H1 (cell line): ENCODE data around the gene BRAP. TPM values are rescaled to one million over a fixed set of nuclear protein-coding genes. Genes with fewer than 3 reads are reported as not detected.

Experiments used
- CTCF ChIA-PET: fragments of 300-600 bp; sonication (Branson Sonifier 250); formaldehyde crosslinking; loops from one replicate; lab custom pipeline; 2021; ENCODE audit not compliant: partially characterized antibody; lab: Charles Lee
- POLR2A ChIA-PET: fragments of 300-600 bp; sonication (Branson Sonifier 250); formaldehyde crosslinking; loops from one replicate; lab custom pipeline; 2021; ENCODE audit warnings: inconsistent platforms; ENCODE audit not compliant: partially characterized antibody; lab: Charles Lee
- DNase-seq, 2 experiments: peaks; one replicate each; pipeline versions ENCODE4 v3.0.0 to v3.0.0-alpha.2; 2010 to 2022; ENCODE audit warnings: low spot score in 2 of 2, low read depth in 1 of 2, mixed read lengths in 1 of 2
- FAIRE-seq: peaks from 2 replicates; lab custom pipeline; 2011; peaks lifted over from hg19 to GRCh38; lab: Jason Lieb, UNC
- H2AFZ ChIP-seq: 2 replicates; pipeline ENCODE4 v1.8.1; 2012; ENCODE audit warnings: low read length, inconsistent platforms
- H2AK5ac ChIP-seq: 2 replicates; pipeline ENCODE4 v1.6.1; 2013; ENCODE audit warnings: low read depth, low read length
- H2BK120ac ChIP-seq: replicated peaks from 2 replicates; pipeline ENCODE3; 2013; ENCODE audit warnings: low read depth, low read length, inconsistent platforms
- H2BK12ac ChIP-seq: 2 replicates; pipeline ENCODE4 v1.6.1; 2013; ENCODE audit warnings: low read depth, low read length
- H2BK15ac ChIP-seq: 2 replicates; pipeline ENCODE4 v1.6.1; 2013; ENCODE audit warnings: low read length
- H2BK20ac ChIP-seq: 2 replicates; pipeline ENCODE4 v1.6.1; 2013; ENCODE audit warnings: low read length
- H2BK5ac ChIP-seq: 2 replicates; pipeline ENCODE4 v1.6.1; 2013; ENCODE audit warnings: low read depth, low read length
- H3K14ac ChIP-seq: 2 replicates; pipeline ENCODE4 v1.6.1; 2013; ENCODE audit warnings: inconsistent platforms; ENCODE audit not compliant: insufficient read length
- H3K18ac ChIP-seq: 2 replicates; pipeline ENCODE4 v1.6.1; 2013; ENCODE audit warnings: low read length; ENCODE audit errors: extremely low read depth
- H3K23ac ChIP-seq: 2 replicates; pipeline ENCODE4 v1.6.1; 2013; ENCODE audit warnings: inconsistent platforms; ENCODE audit not compliant: insufficient read length
- H3K23me2 ChIP-seq: 2 replicates; pipeline ENCODE4 v1.6.1; 2013; ENCODE audit warnings: low read depth, low read length
- H3K27ac ChIP-seq: 2 replicates; pipeline ENCODE4 v1.6.1; 2011; ENCODE audit warnings: low read depth, low read length, inconsistent platforms
- H3K27me3 ChIP-seq, 4 experiments: replicated peaks in 1 of 4; 1 replicate in 1 of 4; 2 replicates in 3 of 4; pipeline versions ENCODE4 v1.6.1 to v1.8.1; 2011 to 2013; ENCODE audit warnings: low read length in 3 of 4, mild to moderate bottlenecking in 3 of 4, inconsistent platforms in 2 of 4, mixed read lengths in 2 of 4, moderate library complexity in 1 of 4; ENCODE audit not compliant: control insufficient read depth in 3 of 4, insufficient read depth in 3 of 4; ENCODE audit errors: extremely low read depth in 1 of 4
- H3K36me3 ChIP-seq, 4 experiments: 2 replicates each; pipeline versions ENCODE4 v1.6.1 to v1.8.1; 2011 to 2013; ENCODE audit warnings: mild to moderate bottlenecking in 4 of 4, low read length in 3 of 4, moderate library complexity in 2 of 4, control low read depth in 1 of 4, inconsistent platforms in 1 of 4; ENCODE audit not compliant: insufficient read depth in 4 of 4, control insufficient read depth in 2 of 4
- H3K4ac ChIP-seq: replicated peaks from 2 replicates; pipeline ENCODE3; 2013; ENCODE audit warnings: low read length, low read depth, mixed read lengths, inconsistent platforms; ENCODE audit not compliant: insufficient read length
- H3K4me1 ChIP-seq, 4 experiments: replicated peaks in 1 of 4; 1 replicate in 1 of 4; 2 replicates in 3 of 4; pipeline versions ENCODE4 v1.6.1 to v1.8.1; 2011 to 2013; ENCODE audit warnings: low read length in 3 of 4, inconsistent platforms in 2 of 4, mixed read lengths in 1 of 4; ENCODE audit not compliant: insufficient read depth in 4 of 4, control insufficient read depth in 3 of 4
- H3K4me2 ChIP-seq, 2 experiments: 2 replicates each; pipeline versions ENCODE4 v1.6.1 to v1.8.1; 2011 to 2013; ENCODE audit warnings: low read depth in 2 of 2, low read length in 2 of 2, control low read depth in 1 of 2, inconsistent platforms in 1 of 2, mild to moderate bottlenecking in 1 of 2; ENCODE audit not compliant: insufficient read depth in 1 of 2
- H3K4me3 ChIP-seq, 4 experiments: fragments of 200-600, 300-600 bp in 1 of 4; sonication (generic), shearing (Covaris generic), sonication (Bioruptor Twin) in 1 of 4; 2 replicates each; pipeline versions ENCODE4 v1.5.1 to v1.8.1; 2011 to 2016; ENCODE audit warnings: low read length in 4 of 4, low read depth in 3 of 4, control low read depth in 2 of 4, inconsistent platforms in 2 of 4, mild to moderate bottlenecking in 2 of 4, mixed read lengths in 1 of 4, moderate library complexity in 1 of 4; ENCODE audit not compliant: insufficient read depth in 2 of 4; ENCODE audit errors: extremely low read depth in 1 of 4
- H3K56ac ChIP-seq: replicated peaks from 2 replicates; pipeline ENCODE3; 2013; ENCODE audit warnings: low read depth, mild to moderate bottlenecking, mixed read lengths, low read length, inconsistent platforms; ENCODE audit not compliant: insufficient read length
- H3K79me1 ChIP-seq: 2 replicates; pipeline ENCODE4 v1.6.1; 2013; ENCODE audit warnings: low read depth, low read length, control low read depth
- H3K79me2 ChIP-seq, 2 experiments: 2 replicates each; pipeline versions ENCODE4 v1.6.1 to v1.8.1; 2012 to 2013; ENCODE audit warnings: low read length in 2 of 2, mild to moderate bottlenecking in 2 of 2, inconsistent platforms in 1 of 2; ENCODE audit not compliant: insufficient read depth in 2 of 2, control insufficient read depth in 1 of 2
- H3K9ac ChIP-seq, 4 experiments: replicated peaks in 1 of 4; 1 replicate in 1 of 4; 2 replicates in 3 of 4; pipeline versions ENCODE4 v1.6.1 to v1.8.1; 2011 to 2013; ENCODE audit warnings: low read depth in 3 of 4, low read length in 3 of 4, control low read depth in 2 of 4, mild to moderate bottlenecking in 2 of 4, moderate library complexity in 2 of 4, inconsistent platforms in 1 of 4; ENCODE audit errors: extremely low read depth in 1 of 4
- H3K9me3 ChIP-seq, 2 experiments: 2 replicates each; pipeline versions ENCODE4 v1.6.1 to v1.8.1; 2012 to 2013; ENCODE audit warnings: mild to moderate bottlenecking in 2 of 2, moderate library complexity in 2 of 2, control low read depth in 1 of 2, inconsistent platforms in 1 of 2, low read depth in 1 of 2, low read length in 1 of 2, mixed read lengths in 1 of 2; ENCODE audit not compliant: insufficient read depth in 2 of 2
- H4K20me1 ChIP-seq, 2 experiments: replicated peaks in 1 of 2; 2 replicates each; pipeline versions ENCODE3 to v1.8.1; 2011 to 2013; ENCODE audit warnings: inconsistent platforms in 2 of 2, low read length in 2 of 2, mild to moderate bottlenecking in 1 of 2; ENCODE audit not compliant: insufficient read depth in 2 of 2, control insufficient read depth in 1 of 2
- H4K5ac ChIP-seq: 2 replicates; pipeline ENCODE4 v1.6.1; 2013; ENCODE audit warnings: low read length, low read depth, mixed read lengths, inconsistent platforms; ENCODE audit not compliant: insufficient read length
- H4K8ac ChIP-seq: 2 replicates; pipeline ENCODE4 v1.8.0; 2013; ENCODE audit warnings: mild to moderate bottlenecking, moderate library complexity, low read length, inconsistent platforms; ENCODE audit not compliant: insufficient read depth; ENCODE audit errors: extremely low read depth
- H4K91ac ChIP-seq: replicated peaks from 2 replicates; pipeline ENCODE3; 2013; ENCODE audit warnings: low read length, mixed read lengths, inconsistent platforms; ENCODE audit not compliant: insufficient read length
- CBX8 ChIP-seq: fragments of 300-800, 300-1000 bp; sonication (generic); IDR thresholded peaks from 2 replicates; pipeline ENCODE4 v1.7.1; 2016; ENCODE audit warnings: low read depth, low read length, borderline replicate concordance
- CTBP2 ChIP-seq: IDR thresholded peaks from 2 replicates; pipeline ENCODE4 v1.7.0; 2011; ENCODE audit warnings: borderline replicate concordance, mild to moderate bottlenecking, moderate library complexity, mixed read lengths, low read length; ENCODE audit not compliant: insufficient read depth, insufficient read length
- JUN ChIP-seq: IDR thresholded peaks from 2 replicates; pipeline ENCODE4 v1.6.1; 2011; ENCODE audit warnings: low read depth, mild to moderate bottlenecking, improper control_type of control experiment, low read length
- KDM5A ChIP-seq: fragments of 200-600 bp; IDR thresholded peaks from 2 replicates; pipeline ENCODE4 v1.7.1; 2012; ENCODE audit warnings: mild to moderate bottlenecking, low read length, inconsistent platforms, mixed read lengths
- RBBP5 ChIP-seq: IDR thresholded peaks from 2 replicates; pipeline ENCODE4 v1.7.1; 2012; ENCODE audit warnings: low read depth, mild to moderate bottlenecking, inconsistent platforms, low read length, moderate library complexity, borderline replicate concordance
- TBP ChIP-seq: IDR thresholded peaks from 2 replicates; pipeline ENCODE4 v1.6.1; 2011; ENCODE audit warnings: low read depth, low read length, improper control_type of control experiment
- YY1 ChIP-seq: IDR thresholded peaks from 2 replicates; pipeline ENCODE4 v1.6.1; 2011; ENCODE audit warnings: low read depth, mild to moderate bottlenecking, low read length
- WGBS, 2 experiments: shearing (Covaris generic) in 1 of 2; methylation state at CpG; one replicate each; pipeline versions ENCODE4 v1.1.6 to v1.1.7; 2013 to 2015; ENCODE audit warnings: low lambda C conversion rate in 2 of 2, mixed read lengths in 2 of 2, inconsistent platforms in 1 of 2, low coverage in 1 of 2, missing lambda C conversion rate in 1 of 2; ENCODE audit not compliant: insufficient replicate concordance in 2 of 2, insufficient coverage in 1 of 2, insufficient read length in 1 of 2; ENCODE audit errors: extremely low coverage in 1 of 2, missing lambda C conversion rate in 1 of 2; 5-methylcytosine and 5-hydroxymethylcytosine counted together
- polyA plus RNA-seq, 7 experiments: library from polyadenylated mRNA; depleted of rRNA in 3 of 7; stranded (reverse) in 5 of 7; unstranded in 2 of 7; fragments of >200 nt in 5 of 7; fragments of 200-250 nt in 2 of 7; gene quantifications; 1 replicate in 5 of 7; 2 replicates in 1 of 7; 4 replicates in 1 of 7; pipeline versions ENCODE4 v1.2.1 to v1.2.3, GENCODE V29; 2011 to 2013; ENCODE audit warnings: missing spikeins in 2 of 7, mixed read lengths in 2 of 7
- total RNA-seq: library from RNA; stranded (reverse); fragmentation: NEBNext Ultra II Directional; extraction: Animal tissue kit (Norgen Biotek cat#: 25700); gene quantifications from 2 replicates; pipeline ENCODE4 v1.2.1, GENCODE V29; 2021

The BRAP gene
- total and polyA plus RNA-seq, 2 of the 8 experiments (the other 6 are each of a cell fraction or from before 2014, with no cell fraction given) = 12.8 to 22.2 TPM

- no peak overlapping the region for H3K4me2 ChIP-seq
- H3K9ac ChIP-seq = no peak overlapping the region
- CTCF ChIA-PET = interaction anchor here (0.7 to 1.1 kb wide), 2 partner anchors 25 to 66 kb away, joined by 3 read pairs; no protein-coding TSS in a partner anchor
These were observed 59.5 kb downstream of the BRAP start for GRCh38 chr12:111626230-111626629.

More at GRCh38 chr12:111626230-111626629, 59.5 kb downstream of the BRAP start:
- DNase-seq = no peak
- no peaks in the 10 kb centered on the region for H3K27me3 ChIP-seq
- H3K79me1 ChIP-seq = no peaks in the 10 kb centered on the region
- no peak overlapping the region for H2AK5ac ChIP-seq
- H3K23me2 ChIP-seq = no peaks in the 10 kb centered on the region
- H3K18ac ChIP-seq = no peak overlapping the region
- no peak overlapping the region for H2BK15ac ChIP-seq
- no peak overlapping the region for H3K4me3 ChIP-seq
- WGBS, 2 experiments = 99% methylated on average over 6 of the region's 6 CpGs; no CpG with 5 or more reads in 1 of the 2 experiments
- H4K8ac ChIP-seq = no peak overlapping the region
- H3K14ac ChIP-seq = no peak overlapping the region
- TF ChIP-seq TBP (no peak), YY1 (no peak), RBBP5 (no peak), KDM5A (no peak), CTBP2 (no peak), JUN (no peak), CBX8 (no peak)
- H4K5ac ChIP-seq = no peak overlapping the region
- H3K9me3 ChIP-seq = no peaks in the 10 kb centered on the region
- no peak overlapping the region for H2BK120ac ChIP-seq
- H3K23ac ChIP-seq = no peak overlapping the region
- H3K79me2 ChIP-seq = no peaks in the 10 kb centered on the region
- H2BK20ac ChIP-seq = no peak overlapping the region
- H4K20me1 ChIP-seq = no peaks in the 10 kb centered on the region
- no peak overlapping the region for H2AFZ ChIP-seq
- H4K91ac ChIP-seq = no peak overlapping the region
- H3K27ac ChIP-seq = no peak overlapping the region
- H3K4me1 ChIP-seq = no peaks in the 10 kb centered on the region
- POLR2A ChIA-PET = no interaction called here
- no peak for FAIRE-seq
- H2BK5ac ChIP-seq = no peak overlapping the region
- no peak overlapping the region for H2BK12ac ChIP-seq
- H3K36me3 ChIP-seq = no peaks in the 10 kb centered on the region
- no peak overlapping the region for H3K56ac ChIP-seq
- no peak overlapping the region for H3K4ac ChIP-seq
